Activated T-cell treated with anti-CD3 and anti-CD28 coated beads for 24 hours (primary cell): ENCODE data around the gene MZT1.
"Not testable (repeated sequence)": the region's sequence is repeated elsewhere in the genome, so short reads cannot be mapped to it uniquely, and the experiment has no call there.

ENCODE experiments used
- DNase-seq: peaks from one replicate; pipeline ENCODE4 v3.0.0-alpha.2; 2020; ENCODE audit warnings: low read depth

MZT1 gene

GRCh38 chr13:72727417-72728289 lies at the start of gene MZT1, which contains the start of gene BORA:
Gene MZT1, minus strand, starts transcription at chr13:72727629. Its CDS starts 27 bp downstream, at chr13:72727602.
Gene BORA, plus strand, starts transcription at chr13:72727923. Its CDS starts 1,018 bp downstream, at chr13:72728941.
- DNase-seq = peak; percentile 93

- DNase-seq = no peak
Measured at GRCh38 chr13:72774019-72774418, 46.6 kb upstream of the MZT1 start.

GRCh38 chr13:72763411-72763810 lies 36.0 kb upstream of the MZT1 start:
- DNase-seq = no peak

GRCh38 chr13:72760189-72760588 lies 32.8 kb upstream of the MZT1 start:
- DNase-seq = no peak

GRCh38 chr13:72757792-72758535 lies 30.5 kb upstream of the MZT1 start:
- DNase-seq = no peak

- DNase-seq = no peak
Measured at GRCh38 chr13:72754111-72754510, 26.7 kb upstream of the MZT1 start.

GRCh38 chr13:72751220-72751619 lies 23.8 kb upstream of the MZT1 start:
- DNase-seq = no peak

GRCh38 chr13:72745260-72745659 lies 17.8 kb upstream of the MZT1 start:
- DNase-seq = no peak

GRCh38 chr13:72740015-72740414 lies 12.6 kb upstream of the MZT1 start:
- DNase-seq = no peak

GRCh38 chr13:72737033-72737432 lies 9.6 kb upstream of the MZT1 start:
- no peak for DNase-seq

- DNase-seq = no peak
Measured at GRCh38 chr13:72728290-72728605, 819 bp upstream of the MZT1 start.

GRCh38 chr13:72726726-72727416 lies 558 bp downstream of the MZT1 start:
- peak; percentile 17 for DNase-seq

- DNase-seq = not testable (repeated sequence)
Measured at GRCh38 chr13:72726185-72726584, 1.2 kb downstream of the MZT1 start.

- DNase-seq = no peak
Measured at GRCh38 chr13:72716776-72717175, 10.7 kb downstream of the MZT1 start.

GRCh38 chr13:72700509-72700908 lies 26.9 kb downstream of the MZT1 start:
- no peak for DNase-seq

GRCh38 chr13:72698164-72698563 lies 29.3 kb downstream of the MZT1 start:
- no peak for DNase-seq

GRCh38 chr13:72696579-72696978 lies 30.9 kb downstream of the MZT1 start:
- no peak for DNase-seq

GRCh38 chr13:72694314-72694713 lies 33.1 kb downstream of the MZT1 start:
- no peak for DNase-seq

GRCh38 chr13:72693832-72694231 lies 33.6 kb downstream of the MZT1 start:
- DNase-seq = no peak

- DNase-seq = no peak
Measured at GRCh38 chr13:72692884-72693514, 34.4 kb downstream of the MZT1 start.

- DNase-seq = no peak
Measured at GRCh38 chr13:72689181-72689696, 38.2 kb downstream of the MZT1 start.

- no peak for DNase-seq
Measured at GRCh38 chr13:72686766-72687165, 40.7 kb downstream of the MZT1 start.
